T-cell (primary cell): ENCODE results near the gene MCTP1. TPM values are rescaled to one million over a fixed set of nuclear protein-coding genes. Genes with fewer than 3 reads are reported as not detected.
"Not testable (repeated sequence)": the region's sequence is repeated elsewhere in the genome, so short reads cannot be mapped to it uniquely, and the experiment has no call there.

Experiments
- ATAC-seq, 4 experiments: fragments of 200-7000 bp in 3 of 4; fragments of 150-1000 bp in 1 of 4; cut with Tn5 transposase; replicated peaks in 1 of 4; 1 replicate in 3 of 4; 2 replicates in 1 of 4; pipeline ENCODE4 v1.10.0; 2021; ENCODE audit warnings: moderate library complexity in 3 of 4, mild to moderate bottlenecking in 2 of 4, moderate number of reproducible peaks in 1 of 4
- CTCF ChIA-PET, 2 donors: fragments of 300-600 bp; sonication (Branson Sonifier 250); formaldehyde crosslinking; loops; one replicate each; lab custom pipeline; 2022; ENCODE audit warnings: antibody characterized with exemption in 2 of 2; lab: Charles Lee
- POLR2A ChIA-PET, 2 donors: fragments of 300-600 bp; sonication (Branson Sonifier 250); formaldehyde crosslinking; loops; one replicate each; lab custom pipeline; 2022; ENCODE audit warnings: antibody characterized with exemption in 2 of 2; lab: Charles Lee
- DNase-seq, 35 experiments: peaks; one replicate each; pipeline versions ENCODE4 v3.0.0 to v3.0.0-alpha.2; 2013 to 2023
- H3K27ac ChIP-seq: one replicate; pipeline ENCODE4 v1.5.1; 2013; ENCODE audit warnings: low read length
- H3K27me3 ChIP-seq, 2 experiments: replicated peaks in 1 of 2; 1 replicate in 1 of 2; 2 replicates in 1 of 2; pipeline versions ENCODE4 v1.6.1 to v1.7.0; 2013; ENCODE audit warnings: low read length in 1 of 2, mixed read lengths in 1 of 2; ENCODE audit not compliant: control insufficient read depth in 2 of 2, insufficient read depth in 2 of 2; ENCODE audit errors: extremely low read depth in 1 of 2
- H3K36me3 ChIP-seq, 2 donors: 1 replicate in 1 of 2; 2 replicates in 1 of 2; pipeline versions ENCODE4 v1.6.1 to v1.7.0; 2013; ENCODE audit warnings: low read length in 1 of 2; ENCODE audit not compliant: control insufficient read depth in 2 of 2, insufficient read depth in 1 of 2; ENCODE audit errors: extremely low read depth in 1 of 2
- H3K4me1 ChIP-seq, 2 experiments: 1 replicate in 1 of 2; 2 replicates in 1 of 2; pipeline versions ENCODE4 v1.6.1 to v1.7.0; 2013; ENCODE audit warnings: low read length in 2 of 2, mixed read lengths in 1 of 2; ENCODE audit not compliant: insufficient read depth in 2 of 2, control insufficient read depth in 1 of 2; ENCODE audit errors: extremely low read depth in 1 of 2
- H3K4me3 ChIP-seq, 2 donors: 1 replicate in 1 of 2; 2 replicates in 1 of 2; pipeline versions ENCODE4 v1.5.1 to v1.7.0; 2013; ENCODE audit warnings: mild to moderate bottlenecking in 2 of 2, low read length in 1 of 2, moderate library complexity in 1 of 2; ENCODE audit not compliant: control insufficient read depth in 1 of 2; ENCODE audit errors: extremely low read depth in 1 of 2
- H3K9me3 ChIP-seq: 2 replicates; pipeline ENCODE4 v1.7.0; 2013
- H3K27ac Mint-ChIP-seq, 2 donors: one replicate each; pipeline ENCODE4 v1.8.0; 2020 to 2021; ENCODE audit warnings: mild to moderate bottlenecking in 2 of 2, mixed read lengths in 2 of 2
- H3K27me3 Mint-ChIP-seq, 2 donors: one replicate each; pipeline ENCODE4 v1.8.0; 2021 to 2022; ENCODE audit warnings: mixed read lengths in 2 of 2
- H3K36me3 Mint-ChIP-seq: one replicate; pipeline ENCODE4 v1.8.0; 2021; ENCODE audit warnings: mixed read lengths
- H3K4me1 Mint-ChIP-seq, 3 donors: one replicate each; pipeline ENCODE4 v1.8.0; 2020 to 2022; ENCODE audit warnings: mixed read lengths in 3 of 3, mild to moderate bottlenecking in 1 of 3
- H3K4me3 Mint-ChIP-seq, 3 donors: one replicate each; pipeline ENCODE4 v1.8.0; 2020 to 2022; ENCODE audit warnings: mild to moderate bottlenecking in 3 of 3, mixed read lengths in 3 of 3, moderate library complexity in 3 of 3
- H3K9me3 Mint-ChIP-seq, 3 donors: one replicate each; pipeline ENCODE4 v1.8.0; 2020 to 2022; ENCODE audit warnings: mixed read lengths in 3 of 3
- WGBS: methylation state at CpG from one replicate; pipeline ENCODE4 v1.1.5; 2013; ENCODE audit warnings: missing lambda C conversion rate; ENCODE audit not compliant: insufficient coverage; 5-methylcytosine and 5-hydroxymethylcytosine counted together
- total RNA-seq, 35 experiments: library from RNA in 6 of 35; stranded (reverse) in 6 of 35; fragments of 120-200 nt in 1 of 35; gene quantifications; one replicate each; pipeline versions ENCODE4 v1.2.1 to v1.2.4 and lab custom pipeline; 2013 to 2026

The MCTP1 gene
- total RNA-seq, 5 donors from 2014 or later (not counting 1 experiment from before 2014, with no cell fraction given), result 0.21 to 2.9 (median 1.7) TPM; not detected in 1

DNA sequence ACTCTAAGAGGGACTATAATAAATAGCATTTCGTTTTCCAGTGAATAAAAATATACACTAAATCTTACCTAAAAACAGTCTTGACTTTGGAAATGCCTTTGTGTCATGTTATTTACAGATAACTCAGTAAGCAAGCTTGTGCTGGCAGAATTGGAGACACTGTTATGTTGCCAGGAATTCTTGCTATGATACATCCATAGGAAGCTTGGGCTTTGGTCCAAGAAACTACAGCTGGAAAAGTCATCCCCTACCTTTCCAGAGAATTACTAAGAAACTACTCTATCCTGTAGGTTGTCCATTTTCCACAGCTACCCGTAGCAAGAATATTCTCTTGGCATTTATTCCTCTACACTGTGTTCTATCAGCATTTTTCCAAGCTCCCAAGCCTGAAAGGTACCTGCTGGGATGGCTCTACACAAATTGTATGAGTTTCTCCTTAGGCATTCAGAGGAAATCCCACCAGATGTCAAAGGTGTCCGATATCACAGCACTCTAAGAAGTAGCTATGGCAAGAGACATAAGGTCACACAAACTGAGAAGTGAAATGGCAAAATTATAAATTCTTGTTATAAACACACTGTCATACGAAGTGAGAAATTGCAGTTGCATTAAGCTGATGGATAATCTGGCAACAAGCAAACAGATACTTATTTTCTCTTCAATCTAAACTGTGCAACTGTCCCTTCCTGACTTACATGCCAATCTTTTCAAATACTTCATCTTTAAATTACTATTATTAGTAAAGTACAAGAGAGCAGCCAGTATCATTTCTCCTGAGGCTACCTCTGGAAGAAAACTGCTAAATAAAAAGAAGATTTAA is 68.5 kb downstream of the MCTP1 start:
- Histone ChIP-seq H3K27me3 (no peaks in the 10 kb centered on the region), H3K36me3 (no peaks in the 10 kb centered on the region), H3K4me1 (no peaks in the 10 kb centered on the region), H3K27ac (no peak overlapping the region), H3K4me3 (no peak overlapping the region), H3K9me3 (no peaks in the 10 kb centered on the region)
- ChIA-PET POLR2A (no interaction called here), CTCF (no interaction called here)
- DNase-seq (no peak), ATAC-seq (no peak)
- H3K27me3 Mint-ChIP-seq, result no peaks in the 10 kb centered on the region
- H3K27ac Mint-ChIP-seq, result no peak overlapping the region
- 56% methylated on average over 1 of the region's 4 CpGs for WGBS
- H3K4me1 Mint-ChIP-seq, result no peaks in the 10 kb centered on the region
- no peaks in the 10 kb centered on the region for H3K36me3 Mint-ChIP-seq
- H3K4me3 Mint-ChIP-seq, result no peak overlapping the region
- H3K9me3 Mint-ChIP-seq, result peaks cover 0 to 5% (median 4%) of the 10 kb centered on the region in 3 donors

DNA sequence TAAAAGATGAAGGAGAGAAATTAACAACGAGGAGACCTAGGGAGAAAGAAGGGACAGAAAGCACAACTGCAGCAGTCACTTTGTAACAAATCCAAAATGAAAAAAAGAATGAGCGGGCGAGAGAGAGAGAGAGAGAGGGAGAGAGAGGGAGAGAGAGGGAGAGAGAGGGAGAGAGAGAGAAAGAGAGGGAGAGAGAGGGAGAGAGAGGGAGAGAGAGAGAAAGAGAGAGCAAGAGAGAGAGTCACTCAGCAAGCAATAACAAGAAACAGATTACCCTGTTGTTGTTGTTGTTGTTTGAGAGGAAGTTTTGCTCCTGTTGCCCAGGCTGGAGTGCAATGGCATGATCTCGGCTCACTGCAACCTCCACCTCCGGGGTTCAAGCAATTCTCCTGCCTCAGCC is 77.1 kb downstream of the MCTP1 start:
- WGBS, result no CpG with 5 or more reads among the region's 5 CpGs
- H3K27me3 ChIP-seq, POLR2A ChIA-PET, H3K27ac Mint-ChIP-seq, H3K36me3 Mint-ChIP-seq, ATAC-seq, H3K4me3 Mint-ChIP-seq, CTCF ChIA-PET, H3K9me3 ChIP-seq, H3K36me3 ChIP-seq, H3K27me3 Mint-ChIP-seq, DNase-seq, H3K4me3 ChIP-seq, H3K4me1 ChIP-seq, H3K4me1 Mint-ChIP-seq, H3K27ac ChIP-seq: not testable (repeated sequence)
- peaks cover 9 to 13% (median 10%) of the 10 kb centered on the region in 3 donors for H3K9me3 Mint-ChIP-seq

DNA sequence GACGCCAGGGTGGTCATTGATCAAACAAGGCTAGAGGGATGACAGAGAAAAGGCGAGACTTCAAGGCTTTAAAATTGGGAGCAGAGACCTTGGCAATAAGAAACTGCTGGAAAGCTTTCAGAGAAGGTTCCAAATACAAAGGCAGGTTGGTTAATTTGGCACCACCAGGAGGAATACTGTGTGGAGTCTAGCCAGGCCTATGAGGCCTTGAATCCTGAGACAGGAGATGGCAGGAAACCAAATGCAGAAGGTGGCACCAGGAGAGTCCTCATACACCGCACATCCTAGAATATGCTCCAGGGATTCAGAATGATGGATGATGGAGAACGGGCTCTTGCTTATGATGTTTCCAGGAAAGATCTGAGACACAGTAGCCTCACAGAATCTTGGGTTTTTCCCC is 90.0 kb downstream of the MCTP1 start:
- ATAC-seq (no peak), DNase-seq (no peak)
- no peaks in the 10 kb centered on the region for H3K27me3 Mint-ChIP-seq
- POLR2A ChIA-PET, result no interaction called here
- WGBS, result 73% methylated on average over 1 of the region's 4 CpGs
- H3K36me3 Mint-ChIP-seq, result no peaks in the 10 kb centered on the region
- no peaks in the 10 kb centered on the region for H3K4me1 Mint-ChIP-seq
- CTCF ChIA-PET, result no interaction called here
- no peak overlapping the region for H3K27ac ChIP-seq
- no peaks in the 10 kb centered on the region for H3K9me3 ChIP-seq
- H3K27ac Mint-ChIP-seq, result no peak overlapping the region
- H3K36me3 ChIP-seq, result no peaks in the 10 kb centered on the region
- no peaks in the 10 kb centered on the region for H3K9me3 Mint-ChIP-seq
- H3K27me3 ChIP-seq, result no peaks in the 10 kb centered on the region
- no peaks in the 10 kb centered on the region for H3K4me1 ChIP-seq
- H3K4me3 Mint-ChIP-seq, result no peak overlapping the region
- no peak overlapping the region for H3K4me3 ChIP-seq

DNA sequence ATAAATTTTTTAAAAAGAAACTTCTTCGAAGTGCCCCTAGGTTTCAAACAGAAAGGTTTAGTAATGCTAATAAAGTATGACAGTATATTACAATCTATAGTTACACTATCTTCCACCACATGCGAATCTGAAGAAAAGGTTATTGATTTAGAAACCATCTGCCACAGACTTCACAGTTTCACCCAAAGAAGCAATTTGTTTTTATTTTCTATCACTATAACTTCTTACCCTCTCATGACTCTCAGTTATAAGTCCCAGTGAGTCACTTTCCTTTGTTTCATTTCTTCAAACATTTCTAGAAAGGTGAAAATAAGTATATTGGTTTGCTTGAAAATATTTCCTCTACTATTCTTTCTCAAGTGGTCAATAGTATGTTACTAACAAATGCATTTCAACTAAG is 93.6 kb downstream of the MCTP1 start:
- Mint-ChIP-seq H3K4me1 (no peaks in the 10 kb centered on the region), H3K27ac (no peak overlapping the region), H3K27me3 (no peaks in the 10 kb centered on the region), H3K9me3 (no peaks in the 10 kb centered on the region), H3K4me3 (no peak overlapping the region), H3K36me3 (no peaks in the 10 kb centered on the region)
- 80% methylated on average over 1 of the region's 2 CpGs for WGBS
- H3K4me1 ChIP-seq, result no peaks in the 10 kb centered on the region
- no peak overlapping the region for H3K4me3 ChIP-seq
- DNase-seq (no peak), ATAC-seq (no peak)
- CTCF ChIA-PET, result no interaction called here
- no peaks in the 10 kb centered on the region for H3K9me3 ChIP-seq
- no peaks in the 10 kb centered on the region for H3K36me3 ChIP-seq
- POLR2A ChIA-PET, result no interaction called here
- no peaks in the 10 kb centered on the region for H3K27me3 ChIP-seq
- no peak overlapping the region for H3K27ac ChIP-seq

DNA sequence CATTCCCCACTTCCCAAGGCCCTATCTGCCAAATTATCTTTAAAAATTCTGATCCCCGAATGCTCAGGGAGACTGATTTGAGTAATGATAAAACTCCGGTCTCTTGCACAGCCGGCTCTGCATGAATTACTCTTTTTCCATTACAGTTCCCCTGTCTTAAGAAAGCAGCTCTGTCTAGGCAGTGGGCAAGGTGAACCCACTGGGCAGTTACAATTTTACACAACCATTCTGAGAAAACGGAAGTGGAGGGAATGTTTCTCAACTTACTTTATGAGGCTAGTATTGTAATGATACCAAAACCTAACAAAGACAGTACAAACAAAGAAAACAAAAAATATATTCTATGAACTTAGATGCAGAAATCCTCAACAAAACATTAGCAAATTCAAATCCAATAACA is 100.0 kb downstream of the MCTP1 start:
- ChIA-PET POLR2A (no interaction called here), CTCF (no interaction called here)
- peaks cover 0 to 6% of the 10 kb centered on the region in 2 donors for H3K27me3 Mint-ChIP-seq
- no peaks in the 10 kb centered on the region for H3K4me1 Mint-ChIP-seq
- DNase-seq (no peak), ATAC-seq (no peak)
- no peak overlapping the region for H3K4me3 Mint-ChIP-seq
- no peaks in the 10 kb centered on the region for H3K4me1 ChIP-seq
- H3K27me3 ChIP-seq, result no peaks in the 10 kb centered on the region
- H3K36me3 ChIP-seq, result no peaks in the 10 kb centered on the region
- no peaks in the 10 kb centered on the region for H3K36me3 Mint-ChIP-seq
- WGBS, result no CpG with 5 or more reads among the region's 4 CpGs
- no peak overlapping the region for H3K27ac Mint-ChIP-seq
- no peak overlapping the region for H3K4me3 ChIP-seq
- no peaks in the 10 kb centered on the region for H3K9me3 ChIP-seq
- no peaks in the 10 kb centered on the region for H3K9me3 Mint-ChIP-seq
- no peak overlapping the region for H3K27ac ChIP-seq

DNA sequence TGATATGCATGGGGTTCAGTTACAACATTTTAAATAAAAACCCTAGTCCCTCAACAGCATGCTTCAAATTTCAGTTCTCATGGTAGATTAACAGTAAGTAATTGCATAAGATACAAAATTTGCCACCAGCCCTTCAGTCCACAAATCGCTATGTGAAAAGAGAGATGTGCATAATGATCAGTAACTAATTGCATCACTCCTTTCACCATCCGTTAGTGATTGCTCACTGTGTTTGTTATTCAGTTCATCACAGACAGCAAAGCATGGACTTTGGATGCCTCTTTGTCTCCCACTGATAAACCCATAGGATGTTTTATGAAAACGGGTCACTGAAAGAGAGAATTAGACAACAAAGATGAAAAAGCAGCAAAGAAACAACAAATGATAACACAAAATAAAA is 103.2 kb downstream of the MCTP1 start:
- POLR2A ChIA-PET, result no interaction called here
- CTCF ChIA-PET, result no interaction called here
- Mint-ChIP-seq H3K36me3 (no peaks in the 10 kb centered on the region), H3K27me3 (peaks cover 0 to 6% of the 10 kb centered on the region in 2 donors), H3K9me3 (peaks cover 0 to 8% (median 2%) of the 10 kb centered on the region in 3 donors), H3K27ac (no peak overlapping the region), H3K4me3 (no peak overlapping the region), H3K4me1 (no peaks in the 10 kb centered on the region)
- Histone ChIP-seq H3K4me1 (no peaks in the 10 kb centered on the region), H3K36me3 (no peaks in the 10 kb centered on the region), H3K27me3 (no peaks in the 10 kb centered on the region), H3K4me3 (no peak overlapping the region), H3K27ac (no peak overlapping the region), H3K9me3 (no peaks in the 10 kb centered on the region)
- no peak for DNase-seq
- ATAC-seq, result no peak
- WGBS, result no CpG with 5 or more reads among the region's 3 CpGs
